Gastroesophageal sphincter (tissue), 2 donors: Measurements from ENCODE around the gene ELMO1.

Experiments
- EP300 ChIP-seq: sonication (generic); formaldehyde crosslinking; IDR thresholded peaks from one replicate; pipeline ENCODE4 v1.6.1; 2017; ENCODE audit warnings: antibody characterized with exemption, mild to moderate bottlenecking
- POLR2AphosphoS5 ChIP-seq: sonication (generic); formaldehyde crosslinking; IDR thresholded peaks from one replicate; pipeline ENCODE4 v1.6.1; 2017; ENCODE audit warnings: antibody characterized with exemption

- TF ChIP-seq EP300: no peak
- no peak for TF ChIP-seq POLR2AphosphoS5
Observed at GRCh38 chr7:37420946-37421695, 27.5 kb downstream of the ELMO1 start.
